ENCODE results near the gene MBOAT1.

Gene MBOAT1

GRCh38 chr6:20135677-20136268 is 76.5 kb downstream of the MBOAT1 start:
- DNase-seq (ENCODE audit: low spot score), result no peak

- DNase-seq (ENCODE audit: low spot score), result no peak
Measured at GRCh38 chr6:20134613-20135012, 77.7 kb downstream of the MBOAT1 start.

GRCh38 chr6:20129290-20130088 is 82.8 kb downstream of the MBOAT1 start:
- DNase-seq (ENCODE audit: low spot score), result no peak

- DNase-seq (ENCODE audit: low spot score), result no peak
Measured at GRCh38 chr6:20128018-20128417, 84.3 kb downstream of the MBOAT1 start.

- DNase-seq (ENCODE audit: low spot score), result peak; percentile 57
Measured at GRCh38 chr6:20126789-20127653, 85.2 kb downstream of the MBOAT1 start.

GRCh38 chr6:20126102-20126752 is 86.0 kb downstream of the MBOAT1 start:
- DNase-seq (ENCODE audit: low spot score), result no peak

GRCh38 chr6:20124545-20124944 is 87.7 kb downstream of the MBOAT1 start:
- DNase-seq (ENCODE audit: low spot score), result no peak

GRCh38 chr6:20119485-20119884 is 92.8 kb downstream of the MBOAT1 start:
- no peak for DNase-seq (ENCODE audit: low spot score)

- no peak for DNase-seq (ENCODE audit: low spot score)
Measured at GRCh38 chr6:20118892-20119291, 93.4 kb downstream of the MBOAT1 start.

- no peak for DNase-seq (ENCODE audit: low spot score)
Measured at GRCh38 chr6:20117474-20117873, 94.8 kb downstream of the MBOAT1 start.

- DNase-seq (ENCODE audit: low spot score), result no peak
Measured at GRCh38 chr6:20116792-20117191, 95.5 kb downstream of the MBOAT1 start.

GRCh38 chr6:20115246-20115980 is 96.9 kb downstream of the MBOAT1 start:
- no peak for DNase-seq (ENCODE audit: low spot score)

GRCh38 chr6:20113649-20114224 is 98.5 kb downstream of the MBOAT1 start:
- DNase-seq (ENCODE audit: low spot score), result no peak

GRCh38 chr6:20112841-20113240 is 99.4 kb downstream of the MBOAT1 start:
- no peak for DNase-seq (ENCODE audit: low spot score)

- DNase-seq (ENCODE audit: low spot score), result no peak
Measured at GRCh38 chr6:20112241-20112640, 100.0 kb downstream of the MBOAT1 start.

GRCh38 chr6:20110478-20110877 is 101.8 kb downstream of the MBOAT1 start:
- DNase-seq (ENCODE audit: low spot score), result no peak

GRCh38 chr6:20109526-20109925 is 102.7 kb downstream of the MBOAT1 start:
- DNase-seq (ENCODE audit: low spot score), result no peak

GRCh38 chr6:20105838-20106237 is 106.4 kb downstream of the MBOAT1 start:
- no peak for DNase-seq (ENCODE audit: low spot score)

GRCh38 chr6:20104696-20105095 is 107.6 kb downstream of the MBOAT1 start:
- no peak for DNase-seq (ENCODE audit: low spot score)

- DNase-seq (ENCODE audit: low spot score), result no peak
Measured at GRCh38 chr6:20102397-20103073, 109.7 kb downstream of the MBOAT1 start.

- DNase-seq (ENCODE audit: low spot score), result no peak
Measured at GRCh38 chr6:20099156-20099555, 113.1 kb downstream of the MBOAT1 start.

All from germinal center (tissue), 1 donor.